HEK293 (cell line): ENCODE data around the gene KCNK7.
A peak's percentile ranks its signal among the peaks of the same experiment; 100 is the strongest.

ENCODE experiments used
- CTCF ChIA-PET: fragments of 350-600 bp; formaldehyde crosslinking; extraction: SDS; loops from one replicate; lab custom pipeline; 2021; ENCODE audit warnings: antibody characterized with exemption; lab: Yijun Ruan, JAX
- POLR2A ChIA-PET: fragments of 300-600 bp; formaldehyde crosslinking; extraction: SDS; loops from one replicate; lab custom pipeline; 2020; ENCODE audit warnings: antibody characterized with exemption, inconsistent platforms; lab: Yijun Ruan, JAX
- H3K27ac ChIP-seq: fragments of 200-500 bp; sonication (Bioruptor generic); 2 replicates; pipeline ENCODE4 v1.5.1; 2014; ENCODE audit warnings: low read depth, low read length, control low read depth, inconsistent platforms; ENCODE audit errors: extremely low read depth
- H3K36me3 ChIP-seq, 2 experiments: fragments of 200-500 bp in 1 of 2; sonication (Bioruptor generic) in 1 of 2; 1 replicate in 1 of 2; 2 replicates in 1 of 2; pipeline ENCODE4 v1.5.1; 2014 to 2017; ENCODE audit warnings: inconsistent platforms in 2 of 2, low read length in 2 of 2; ENCODE audit not compliant: control insufficient read depth in 2 of 2, insufficient read depth in 1 of 2
- H3K4me1 ChIP-seq: fragments of 200-500 bp; sonication (Bioruptor generic); 2 replicates; pipeline ENCODE4 v1.5.1; 2014; ENCODE audit warnings: mild to moderate bottlenecking, low read length, inconsistent platforms; ENCODE audit not compliant: control insufficient read depth, insufficient read depth
- H3K4me3 ChIP-seq: 2 replicates; pipeline ENCODE4 v1.5.1; 2011; ENCODE audit warnings: low read depth, mild to moderate bottlenecking, control low read depth, low read length, moderate library complexity
- H3K9me3 ChIP-seq: fragments of 200-500 bp; sonication (Bioruptor generic); 2 replicates; pipeline ENCODE4 v1.5.1; 2014; ENCODE audit warnings: low read depth, low read length, inconsistent platforms; ENCODE audit not compliant: control insufficient read depth, insufficient read depth
- INSM2 ChIP-seq: fragments of 450-650 bp; formaldehyde crosslinking; IDR thresholded peaks from 2 replicates; pipeline ENCODE4 v1.5.1; 2016; ENCODE audit warnings: missing biosample characterization, missing genetic modification characterization
- KLF10 ChIP-seq: fragments of 450-650 bp; IDR thresholded peaks from 2 replicates; pipeline ENCODE4 v1.5.1; 2018; ENCODE audit warnings: missing biosample characterization, mild to moderate bottlenecking, missing genetic modification characterization
- KLF9 ChIP-seq: fragments of 450-650 bp; formaldehyde crosslinking; IDR thresholded peaks from 2 replicates; pipeline ENCODE4 v1.5.1; 2016; ENCODE audit warnings: missing biosample characterization, missing genetic modification characterization, low read depth
- OSR2 ChIP-seq: fragments of 450-650 bp; formaldehyde crosslinking; IDR thresholded peaks from 2 replicates; pipeline ENCODE4 v1.5.1; 2016; ENCODE audit warnings: missing biosample characterization, missing genetic modification characterization
- OVOL3 ChIP-seq: fragments of 450-650 bp; formaldehyde crosslinking; IDR thresholded peaks from 2 replicates; pipeline ENCODE4 v1.5.1; 2016; ENCODE audit warnings: missing biosample characterization, missing genetic modification characterization
- PBX3 ChIP-seq: sonication (generic); formaldehyde crosslinking; IDR thresholded peaks from 2 replicates; pipeline ENCODE4 v1.8.1; 2022; ENCODE audit warnings: mild to moderate bottlenecking, moderate library complexity, missing genetic modification reagents
- SCRT1 ChIP-seq: fragments of 450-650 bp; formaldehyde crosslinking; IDR thresholded peaks from 2 replicates; pipeline ENCODE4 v1.5.1; 2016; ENCODE audit warnings: missing biosample characterization, missing genetic modification characterization, borderline replicate concordance
- SCRT2 ChIP-seq: fragments of 450-650 bp; formaldehyde crosslinking; IDR thresholded peaks from 2 replicates; pipeline ENCODE4 v1.5.1; 2016; ENCODE audit warnings: missing biosample characterization, missing genetic modification characterization
- ZBTB10 ChIP-seq: fragments of 450-650 bp; formaldehyde crosslinking; IDR thresholded peaks from 2 replicates; pipeline ENCODE4 v1.5.1; 2016; ENCODE audit warnings: missing biosample characterization, missing genetic modification characterization
- ZBTB20 ChIP-seq: fragments of 450-650 bp; formaldehyde crosslinking; IDR thresholded peaks from 2 replicates; pipeline ENCODE4 v1.5.1; 2016; ENCODE audit warnings: missing biosample characterization, missing genetic modification characterization
- ZBTB26 ChIP-seq: fragments of 450-650 bp; formaldehyde crosslinking; optimal IDR thresholded peaks from 2 replicates; pipeline ENCODE3; 2016; ENCODE audit warnings: missing biosample characterization, mild to moderate bottlenecking, missing genetic modification characterization
- ZBTB7A ChIP-seq: fragments of 450-650 bp; formaldehyde crosslinking; IDR thresholded peaks from 2 replicates; pipeline ENCODE4 v1.5.1; 2016; ENCODE audit warnings: low read depth, missing biosample characterization, missing genetic modification characterization
- ZIC2 ChIP-seq: fragments of 450-650 bp; formaldehyde crosslinking; IDR thresholded peaks from 2 replicates; pipeline ENCODE4 v1.5.1; 2016; ENCODE audit warnings: missing biosample characterization, missing genetic modification characterization
- ZNF133 ChIP-seq: fragments of 450-650 bp; formaldehyde crosslinking; IDR thresholded peaks from 2 replicates; pipeline ENCODE4 v1.5.1; 2016; ENCODE audit warnings: missing biosample characterization, missing genetic modification characterization
- ZNF138 ChIP-seq: fragments of 450-650 bp; formaldehyde crosslinking; IDR thresholded peaks from 2 replicates; pipeline ENCODE4 v1.5.1; 2016; ENCODE audit warnings: missing biosample characterization, missing genetic modification characterization, borderline replicate concordance
- ZNF157 ChIP-seq: fragments of 450-650 bp; formaldehyde crosslinking; IDR thresholded peaks from 2 replicates; pipeline ENCODE4 v1.5.1; 2016; ENCODE audit warnings: missing biosample characterization, missing genetic modification characterization
- ZNF184 ChIP-seq: fragments of 450-650 bp; IDR thresholded peaks from 2 replicates; pipeline ENCODE4 v1.5.1; 2018; ENCODE audit warnings: missing biosample characterization, mild to moderate bottlenecking, missing genetic modification characterization
- ZNF223 ChIP-seq: fragments of 450-650 bp; formaldehyde crosslinking; IDR thresholded peaks from 2 replicates; pipeline ENCODE4 v1.5.1; 2016; ENCODE audit warnings: missing biosample characterization, missing genetic modification characterization
- ZNF341 ChIP-seq: fragments of 450-650 bp; formaldehyde crosslinking; IDR thresholded peaks from 2 replicates; pipeline ENCODE4; 2016; ENCODE audit warnings: low read depth, missing biosample characterization, missing genetic modification characterization
- ZNF449 ChIP-seq: fragments of 450-650 bp; formaldehyde crosslinking; IDR thresholded peaks from 2 replicates; pipeline ENCODE4 v1.5.1; 2017; ENCODE audit warnings: missing biosample characterization, mild to moderate bottlenecking, missing genetic modification characterization, moderate library complexity
- ZNF514 ChIP-seq: fragments of 450-650 bp; formaldehyde crosslinking; IDR thresholded peaks from 2 replicates; pipeline ENCODE4 v1.5.1; 2016; ENCODE audit warnings: missing biosample characterization, missing genetic modification characterization
- ZNF529 ChIP-seq: fragments of 450-650 bp; formaldehyde crosslinking; IDR thresholded peaks from 2 replicates; pipeline ENCODE4 v1.5.1; 2017; ENCODE audit warnings: missing genetic modification characterization, missing biosample characterization; ENCODE audit not compliant: insufficient replicate concordance
- ZNF560 ChIP-seq: fragments of 450-650 bp; formaldehyde crosslinking; IDR thresholded peaks from 2 replicates; pipeline ENCODE4 v1.5.1; 2017; ENCODE audit warnings: missing biosample characterization, missing genetic modification characterization, borderline replicate concordance
- ZNF571 ChIP-seq: fragments of 450-650 bp; formaldehyde crosslinking; IDR thresholded peaks from 2 replicates; pipeline ENCODE4 v1.5.0; 2017; ENCODE audit warnings: missing biosample characterization, missing genetic modification characterization
- ZNF629 ChIP-seq: fragments of 450-650 bp; formaldehyde crosslinking; IDR thresholded peaks from 2 replicates; pipeline ENCODE4 v1.5.1; 2017; ENCODE audit warnings: missing biosample characterization, missing genetic modification characterization
- ZSCAN16 ChIP-seq: fragments of 450-650 bp; formaldehyde crosslinking; IDR thresholded peaks from 2 replicates; pipeline ENCODE4 v1.5.1; 2016; ENCODE audit warnings: missing biosample characterization, missing genetic modification characterization

Gene KCNK7

DNA sequence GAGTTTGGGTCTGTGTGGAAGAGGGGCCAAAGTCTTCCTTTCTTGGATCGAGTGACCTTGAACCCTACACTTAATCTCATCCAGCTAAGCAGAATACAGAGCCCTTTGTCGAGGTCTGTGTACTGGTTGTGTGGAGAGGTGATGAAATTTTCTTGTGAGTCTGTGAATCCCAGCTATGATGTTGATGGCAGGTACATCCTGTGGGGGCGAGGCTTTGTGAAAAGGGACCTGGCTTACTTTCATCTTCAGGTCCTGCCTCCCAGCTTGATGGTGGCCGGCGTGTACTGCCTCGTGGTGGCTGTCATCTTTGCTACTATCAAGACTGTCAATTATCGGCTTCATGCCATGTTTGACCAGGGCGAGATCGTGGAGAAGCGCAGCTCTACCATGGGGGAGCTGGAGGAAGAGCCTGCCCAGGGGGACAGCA is 21.0 kb upstream of the KCNK7 start:
- ChIA-PET CTCF (interaction anchor here (0.9 to 1.3 kb wide), 2 partner anchors 33 to 243 kb away, joined by 3 to 4 read pairs; partner anchors contain the start of gene MUS81), POLR2A (interaction anchor here (0.6 kb wide), 1 partner anchor 20 kb away, joined by 6 read pairs; no protein-coding TSS in a partner anchor)
- peak overlapping the region; percentile 79 for H3K27ac ChIP-seq
- TF ChIP-seq OSR2 (tag by site-specific recombination) (no peak), SCRT2 (tag by site-specific recombination) (0 out of 2 replicates have a peak, but pooled peaks have one; percentile 26), ZNF133 (tag by site-specific recombination) (no peak), ZNF529 (peak; percentile 96), KLF10 (tag by site-specific recombination) (no peak), ZNF341 (tag by site-specific recombination) (peak; percentile 42; the same call in 1 of the 2 replicates)
- H3K4me1 ChIP-seq = no peaks in the 10 kb centered on the region
- H3K9me3 ChIP-seq = no peaks in the 10 kb centered on the region
- peaks cover 0 to 65% of the 10 kb centered on the region in 2 experiments; a peak in 1 of 3 replicates for H3K36me3 ChIP-seq
- H3K4me3 ChIP-seq = peak overlapping the region; percentile 91

GRCh38 chr11:65615950-65616574 is 20.5 kb upstream of the KCNK7 start:
- Histone ChIP-seq H3K4me3 (peak overlapping the region; percentile 91), H3K27ac (peak overlapping the region; percentile 79), H3K9me3 (no peaks in the 10 kb centered on the region), H3K36me3 (peaks cover 0 to 61% of the 10 kb centered on the region in 2 experiments; a peak in 1 of 3 replicates), H3K4me1 (no peaks in the 10 kb centered on the region)
- POLR2A ChIA-PET = interaction anchor here (0.7 to 2.5 kb wide), 22 partner anchors 8 to 274 kb away, joined by 3 to 20 read pairs (median 8); partner anchors contain the start of genes CCDC85B, CFL1, EHBP1L1 and FAM89B
- CTCF ChIA-PET = interaction anchor here (1.0 to 1.3 kb wide), 3 partner anchors 64 to 244 kb away, joined by 3 to 4 read pairs (median 4); partner anchors contain the start of gene MUS81
- peak; percentile 81 for TF ChIP-seq KLF10 (tag by site-specific recombination)
- no peak for TF ChIP-seq OVOL3 (tag by site-specific recombination)
- no peak for TF ChIP-seq PBX3 (CRISPR knock-in tag)
- TF ChIP-seq KLF9 (tag by site-specific recombination) = peak; percentile 11; the same call in 1 of the 2 replicates
- TF ChIP-seq ZBTB10 (tag by site-specific recombination) = no peak
- no peak for TF ChIP-seq ZSCAN16
- peak; percentile 93 for TF ChIP-seq ZBTB20 (tag by site-specific recombination)
- TF ChIP-seq ZNF223 (tag by site-specific recombination) = no peak
- no peak for TF ChIP-seq ZNF184 (tag by site-specific recombination)
- TF ChIP-seq SCRT1 (tag by site-specific recombination) = no peak
- TF ChIP-seq ZIC2 (tag by site-specific recombination) = no peak
- TF ChIP-seq ZNF629 (tag by site-specific recombination) = no peak
- peak; percentile 88 for TF ChIP-seq SCRT2 (tag by site-specific recombination)
- no peak for TF ChIP-seq ZNF449 (tag by site-specific recombination)
- no peak for TF ChIP-seq ZNF571
- peak; percentile 11 for TF ChIP-seq ZBTB26 (tag by site-specific recombination)
- no peak for TF ChIP-seq ZNF157
- no peak for TF ChIP-seq ZNF514 (tag by site-specific recombination)
- TF ChIP-seq INSM2 (tag by site-specific recombination) = no peak
- TF ChIP-seq ZNF560 (tag by site-specific recombination) = no peak
- TF ChIP-seq ZNF138 = no peak
- TF ChIP-seq ZBTB7A (tag by site-specific recombination) = no peak
